NCI-H69 (cell line): ENCODE results near the gene SLC35E4.
A peak's percentile ranks its signal among the peaks of the same experiment; 100 is the strongest.
"Not testable (repeated sequence)": the region's sequence is repeated elsewhere in the genome, so short reads cannot be mapped to it uniquely, and the experiment has no call there.

Experiments
- DNase-seq: peaks from one replicate; lab custom pipeline; 2025; lab: John Stamatoyannopoulos, UW

SLC35E4 gene, protein sequence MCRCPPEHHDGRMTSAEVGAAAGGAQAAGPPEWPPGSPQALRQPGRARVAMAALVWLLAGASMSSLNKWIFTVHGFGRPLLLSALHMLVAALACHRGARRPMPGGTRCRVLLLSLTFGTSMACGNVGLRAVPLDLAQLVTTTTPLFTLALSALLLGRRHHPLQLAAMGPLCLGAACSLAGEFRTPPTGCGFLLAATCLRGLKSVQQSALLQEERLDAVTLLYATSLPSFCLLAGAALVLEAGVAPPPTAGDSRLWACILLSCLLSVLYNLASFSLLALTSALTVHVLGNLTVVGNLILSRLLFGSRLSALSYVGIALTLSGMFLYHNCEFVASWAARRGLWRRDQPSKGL

DNA sequence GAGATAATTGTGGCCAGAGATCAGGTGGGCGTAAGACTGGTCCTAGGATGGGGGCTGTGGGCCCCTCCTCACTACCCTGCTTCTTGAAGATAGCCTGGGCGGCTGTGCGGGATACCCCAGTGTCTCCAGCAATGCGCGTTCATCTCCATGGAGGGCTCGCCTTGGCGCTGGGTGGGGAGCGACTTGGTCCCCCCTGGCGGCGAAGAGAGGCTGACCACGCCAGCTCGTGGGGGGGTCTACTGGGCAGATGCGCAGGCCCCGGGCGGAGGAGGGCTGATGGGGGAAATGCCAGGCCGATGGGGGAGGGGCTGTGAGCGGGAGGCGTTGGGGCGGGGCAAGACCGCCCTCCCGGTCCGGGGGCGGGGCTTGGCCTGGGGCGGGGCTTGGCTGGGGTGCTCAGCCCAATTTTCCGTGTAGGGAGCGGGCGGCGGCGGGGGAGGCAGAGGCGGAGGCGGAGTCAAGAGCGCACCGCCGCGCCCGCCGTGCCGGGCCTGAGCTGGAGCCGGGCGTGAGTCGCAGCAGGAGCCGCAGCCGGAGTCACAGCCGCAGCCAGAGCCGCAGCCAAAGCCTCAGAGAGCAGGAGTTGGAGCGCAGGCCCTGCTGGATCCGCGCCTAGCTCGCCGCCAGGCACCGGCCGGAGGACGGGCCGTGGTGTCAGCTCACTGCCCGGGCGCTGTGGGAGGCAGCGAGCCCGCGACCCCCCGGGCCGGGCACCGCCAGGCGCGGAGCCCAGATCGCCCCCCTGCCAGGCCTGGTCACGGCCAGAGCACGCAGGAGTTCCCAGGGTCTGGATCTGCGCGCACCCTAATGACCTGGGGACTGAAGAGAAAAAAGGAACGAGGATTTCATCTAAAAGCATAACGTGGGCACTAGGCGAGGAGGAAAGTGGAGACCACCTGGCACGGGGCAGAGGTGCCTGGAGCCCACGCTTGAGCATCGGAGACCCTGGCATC is at the start of gene SLC35E4:
SLC35E4 (plus strand) TSS at position 509 of the 953 bp plus-strand sequence. CDS start 670 bp downstream, outside the sequence.
- DNase-seq, result peak; percentile 97

DNA sequence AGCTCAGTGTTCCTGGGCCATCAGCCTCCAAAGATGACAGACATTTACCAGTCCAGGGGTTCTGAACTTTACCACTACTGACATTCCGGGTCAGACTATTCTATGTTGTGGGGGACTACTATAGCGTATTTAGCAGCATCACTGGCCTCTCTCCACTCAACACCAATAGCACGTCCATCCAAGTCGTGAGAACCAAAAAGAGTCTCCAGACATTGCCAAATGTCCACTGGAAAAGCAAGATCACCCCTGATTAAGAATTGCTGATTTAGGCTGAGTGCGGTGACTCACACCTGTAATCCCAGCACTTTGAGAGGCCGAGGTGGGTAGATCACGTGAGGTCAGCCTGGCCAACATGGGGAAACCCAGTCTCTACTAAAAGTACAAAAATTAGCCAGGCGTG is 49.2 kb upstream of the SLC35E4 start:
- no peak for DNase-seq

GRCh38 chr22:30591191-30591587 is 44.4 kb upstream of the SLC35E4 start:
- no peak for DNase-seq

GRCh38 chr22:30591588-30592359 is 43.8 kb upstream of the SLC35E4 start, which contains the start of gene PES1:
PES1 (minus strand) TSS chr22:30591910; CDS start chr22:30591833, 77 bp downstream.
- peak; percentile 100 for DNase-seq

DNA sequence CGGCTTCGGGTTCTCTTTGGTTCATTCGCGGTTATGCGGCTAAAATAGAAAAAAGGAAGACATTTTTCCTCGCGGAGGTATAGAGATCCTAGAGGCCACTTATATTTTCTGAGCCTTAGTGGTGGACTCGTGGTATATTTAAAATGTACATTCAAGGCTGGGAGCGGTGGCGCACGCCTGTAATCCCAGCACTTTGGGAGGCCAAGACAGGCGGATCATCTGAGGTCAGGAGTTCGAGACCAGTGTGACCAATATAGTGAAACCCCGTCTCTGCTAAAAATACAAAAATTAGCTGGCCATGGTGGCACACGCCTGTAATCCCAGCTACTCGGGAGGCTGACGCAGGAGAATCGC is 43.2 kb upstream of the SLC35E4 start:
- DNase-seq, result not testable (repeated sequence)

GRCh38 chr22:30596199-30596598 is 39.4 kb upstream of the SLC35E4 start:
- DNase-seq, result no peak

- DNase-seq, result peak; percentile 34
Measured at GRCh38 chr22:30596886-30597285, 38.7 kb upstream of the SLC35E4 start.

GRCh38 chr22:30598986-30599385 is 36.6 kb upstream of the SLC35E4 start:
- DNase-seq, result no peak

DNA sequence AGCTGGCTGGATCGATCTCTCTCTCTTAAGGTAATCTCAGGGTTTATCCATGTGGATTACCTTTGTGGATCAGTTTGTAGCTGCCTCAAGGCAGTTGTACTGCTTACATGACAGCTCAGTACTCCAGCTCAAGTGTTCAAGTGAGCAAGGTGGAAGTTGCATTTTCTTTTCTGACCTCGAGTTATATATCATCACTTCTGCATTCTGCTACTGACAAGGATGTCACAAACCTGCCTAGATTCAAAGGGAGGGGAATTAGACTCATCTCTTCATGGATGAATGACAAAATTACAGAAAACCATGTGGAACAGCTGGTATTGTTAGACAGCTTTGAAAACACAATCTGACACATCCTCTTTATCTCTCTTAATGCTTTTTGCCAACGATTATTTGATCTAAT is 34.7 kb upstream of the SLC35E4 start:
- no peak for DNase-seq

- no peak for DNase-seq
Measured at GRCh38 chr22:30601464-30601863, 34.1 kb upstream of the SLC35E4 start.

DNA sequence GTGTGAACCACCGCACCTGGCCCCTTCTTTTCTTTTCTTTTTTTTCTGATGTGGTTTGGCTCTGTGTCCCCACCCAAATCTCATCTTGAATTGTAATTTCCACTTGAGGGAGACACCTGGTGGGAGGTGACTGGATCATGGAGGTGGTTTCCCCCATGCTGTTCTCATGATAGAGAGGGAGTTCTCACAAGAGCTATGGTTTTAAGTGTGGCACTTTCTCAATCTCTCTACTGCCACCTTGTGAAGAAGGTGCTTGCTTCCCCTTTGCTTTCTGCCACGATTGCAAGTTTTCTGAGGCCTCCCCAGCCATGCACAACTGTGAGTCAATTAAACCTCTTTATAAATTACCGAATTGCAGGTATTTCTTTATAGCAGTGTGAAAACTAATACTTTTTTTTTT is 33.5 kb upstream of the SLC35E4 start:
- peak; percentile 73 for DNase-seq

DNA sequence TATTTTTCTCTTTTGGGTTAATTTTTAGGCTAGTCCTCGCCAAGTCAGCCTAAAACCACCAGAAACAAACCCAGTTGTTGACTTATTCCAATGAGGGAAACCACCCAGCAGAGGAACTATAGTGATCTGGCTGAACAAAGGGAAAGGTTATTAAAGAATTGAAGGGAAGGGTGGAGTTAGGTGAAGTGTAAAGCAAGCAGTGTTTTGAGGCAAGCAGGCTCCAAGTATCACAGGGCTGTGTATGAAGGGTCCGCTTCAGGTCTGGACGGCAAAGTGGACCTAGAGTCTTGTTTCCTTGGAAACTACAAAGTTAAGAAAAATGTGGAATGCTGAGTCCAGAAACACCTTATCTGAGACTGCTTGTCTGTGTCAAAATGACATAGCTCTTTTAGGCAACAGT is 31.8 kb upstream of the SLC35E4 start:
- DNase-seq, result no peak

- DNase-seq, result no peak
Measured at GRCh38 chr22:30604723-30605122, 30.9 kb upstream of the SLC35E4 start.

- DNase-seq, result peak; percentile 67
Measured at GRCh38 chr22:30605449-30606110, 30.0 kb upstream of the SLC35E4 start.

DNA sequence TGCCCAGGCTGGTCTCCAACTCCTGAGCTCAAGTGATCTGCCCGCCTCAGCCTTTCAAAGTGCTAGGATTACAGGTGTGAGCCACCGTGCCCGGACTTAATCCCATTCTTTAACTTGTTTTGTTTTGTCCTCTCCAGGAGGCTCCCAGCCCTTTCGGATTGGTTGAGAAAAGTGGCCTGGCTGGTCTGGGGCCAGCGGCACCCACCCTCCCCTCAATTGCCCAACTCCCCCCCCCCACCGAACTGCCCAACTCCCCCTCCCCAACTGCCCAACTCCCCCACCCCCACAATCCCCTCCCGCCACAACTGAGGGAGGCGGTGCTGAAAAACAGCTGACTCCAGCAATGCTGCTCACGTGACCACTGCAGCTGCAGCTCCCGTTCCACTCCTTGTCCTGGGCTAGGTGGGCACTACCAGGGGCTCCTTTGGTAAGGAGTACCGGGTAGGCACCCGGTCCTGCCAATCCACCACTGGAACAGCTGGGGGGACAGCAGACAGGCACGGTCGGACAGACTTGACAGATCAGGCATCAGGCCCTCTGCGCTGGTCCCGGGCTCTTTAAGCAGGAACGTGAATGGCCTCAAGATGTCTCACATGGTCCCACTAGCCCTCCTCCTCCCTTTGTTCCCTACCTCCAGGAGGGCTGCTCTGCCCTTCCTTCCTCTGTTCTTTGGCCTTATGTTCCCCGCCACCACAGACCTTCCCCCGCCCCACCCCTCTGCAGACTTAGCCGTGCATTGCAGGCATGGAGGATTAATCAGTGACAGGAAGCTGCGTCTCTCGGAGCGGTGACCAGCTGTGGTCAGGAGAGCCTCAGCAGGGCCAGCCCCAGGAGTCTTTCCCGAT is 28.9 kb upstream of the SLC35E4 start, which contains the start of gene TCN2:
TCN2 (plus strand) TSS at position 720 of the 845 bp plus-strand sequence. CDS start 158 bp downstream, outside the sequence.
- peak; percentile 90 for DNase-seq

DNA sequence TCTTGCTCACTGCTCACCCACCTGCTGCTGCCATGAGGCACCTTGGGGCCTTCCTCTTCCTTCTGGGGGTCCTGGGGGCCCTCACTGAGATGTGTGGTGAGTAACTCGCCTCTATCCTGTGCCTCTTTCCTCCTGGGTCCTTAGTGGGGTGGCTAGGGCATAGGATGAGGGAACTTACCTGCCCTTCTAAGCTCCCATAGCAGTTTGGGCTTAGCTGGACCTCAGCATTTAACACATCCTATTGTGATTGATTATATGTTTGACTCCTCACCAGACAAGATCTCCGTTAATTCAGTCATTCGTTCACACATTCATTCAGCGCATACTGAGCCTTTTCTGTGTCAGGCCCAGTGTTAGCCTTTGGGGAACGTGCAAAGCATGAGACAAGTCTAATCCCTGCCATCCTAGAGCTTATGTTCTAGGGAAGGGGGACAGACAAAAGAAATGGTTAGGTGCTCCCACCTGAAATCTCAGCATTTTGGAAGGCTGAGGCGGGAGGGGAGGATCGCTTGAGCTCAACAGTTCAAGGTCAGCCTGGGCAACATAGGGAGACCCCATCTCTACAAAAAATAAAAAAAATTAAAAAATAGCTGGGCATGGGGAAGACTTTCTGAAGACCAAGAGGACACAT is 28.2 kb upstream of the SLC35E4 start:
- no peak for DNase-seq

GRCh38 chr22:30607939-30608338 is 27.6 kb upstream of the SLC35E4 start:
- DNase-seq, result no peak

DNA sequence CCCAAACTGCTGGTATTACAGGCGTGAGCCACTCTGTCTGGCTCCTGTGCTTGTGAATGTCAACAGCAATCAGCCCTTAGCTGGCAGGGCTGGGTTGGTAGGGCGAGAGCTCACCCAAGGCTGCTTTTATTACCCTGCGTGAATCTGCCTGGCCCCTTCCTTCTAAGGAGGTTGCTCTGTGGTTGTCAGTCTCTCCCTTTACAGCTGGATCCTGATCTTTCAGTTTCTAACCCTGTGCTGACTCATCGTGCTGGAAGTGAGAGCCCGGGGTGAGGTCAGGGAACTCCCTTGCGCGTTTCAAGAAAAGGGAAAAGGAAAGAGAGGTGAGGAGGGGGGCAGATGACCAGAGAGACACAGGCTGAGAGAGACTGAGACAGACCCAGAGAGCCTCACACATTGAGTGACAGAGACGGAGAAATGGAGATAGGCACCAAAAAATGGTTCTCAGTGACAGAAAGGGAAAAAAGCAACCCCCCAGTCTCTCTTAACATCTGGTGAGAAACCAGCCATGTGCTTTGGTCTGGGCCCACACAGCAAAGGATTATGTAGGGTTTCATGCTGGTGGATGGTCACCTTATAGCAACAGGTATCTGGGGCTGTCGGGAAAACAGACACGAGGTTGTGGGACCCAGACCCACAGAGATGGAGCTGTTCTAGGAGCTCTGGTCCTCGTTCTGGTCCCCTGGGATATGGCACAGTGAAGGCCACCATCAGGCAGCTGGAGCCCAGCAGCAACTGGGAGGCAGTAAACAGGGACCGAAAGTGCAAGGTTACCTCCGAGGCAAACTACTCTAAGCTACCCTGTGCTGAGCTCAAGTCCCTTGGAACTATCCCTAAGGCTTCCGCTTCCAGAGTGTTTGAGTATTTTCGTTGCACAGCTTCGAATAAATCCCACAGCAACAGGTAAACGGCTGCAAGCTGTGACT is 26.1 kb upstream of the SLC35E4 start:
- DNase-seq, result no peak

- no peak for DNase-seq
Measured at GRCh38 chr22:30610299-30610698, 25.3 kb upstream of the SLC35E4 start.
